Kidney epithelial cell (primary cell): ENCODE results near the gene PTPRO. TPM values are rescaled to one million over a fixed set of nuclear protein-coding genes. Genes with fewer than 3 reads are reported as not detected.

Experiments
- DNase-seq: peaks from one replicate; pipeline ENCODE4 v3.0.0-alpha.2; 2010; ENCODE audit warnings: low read depth
- H3K27me3 ChIP-seq: 2 replicates; pipeline ENCODE4 v1.6.0; 2011; ENCODE audit warnings: low read length; ENCODE audit not compliant: control insufficient read depth, insufficient read depth
- H3K36me3 ChIP-seq: 2 replicates; pipeline ENCODE4 v1.5.1; 2011; ENCODE audit warnings: low read length; ENCODE audit not compliant: control insufficient read depth, insufficient read depth
- H3K4me3 ChIP-seq: 2 replicates; pipeline ENCODE4 v1.5.1; 2011; ENCODE audit warnings: low read depth, mild to moderate bottlenecking, control low read depth, low read length
- CTCF ChIP-seq: IDR thresholded peaks from 2 replicates; pipeline ENCODE4 v1.5.1; 2011; ENCODE audit warnings: mild to moderate bottlenecking, moderate library complexity, low read length, control low read depth, inconsistent platforms; ENCODE audit not compliant: insufficient read depth, poor library complexity, severe bottlenecking
- total RNA-seq: library from RNA; depleted of rRNA; stranded (reverse); fragments of >200 nt; gene quantifications from 2 replicates; pipeline ENCODE4 v1.2.3, GENCODE V29; 2015

Gene PTPRO
- total RNA-seq, 1 donor from 2014 or later: 3.7 TPM

DNA sequence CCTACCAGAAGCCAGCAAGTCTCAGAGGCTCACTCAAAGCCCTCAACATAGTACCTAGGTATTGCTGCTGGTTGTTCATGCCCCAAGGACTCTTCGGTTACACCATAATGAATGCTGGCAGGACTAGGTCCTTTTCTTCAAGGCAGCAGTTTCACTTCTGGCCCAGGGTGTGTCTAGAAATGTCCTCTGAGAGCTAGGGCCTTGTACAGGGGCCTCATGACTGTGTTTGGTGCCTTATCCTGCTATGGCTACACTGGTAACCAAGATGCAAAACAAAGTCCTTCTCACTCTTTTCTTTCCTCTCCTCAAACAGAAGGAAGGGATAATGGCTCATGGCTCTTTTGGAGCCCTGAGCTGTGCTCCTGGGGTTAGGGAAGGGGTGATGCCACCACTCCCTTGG, 15.2 kb upstream of the PTPRO start:
- no peaks in the 10 kb centered on the region for H3K27me3 ChIP-seq
- no peak overlapping the region for H3K4me3 ChIP-seq
- no peak for TF ChIP-seq CTCF
- DNase-seq: no peak
- no peaks in the 10 kb centered on the region for H3K36me3 ChIP-seq

DNA sequence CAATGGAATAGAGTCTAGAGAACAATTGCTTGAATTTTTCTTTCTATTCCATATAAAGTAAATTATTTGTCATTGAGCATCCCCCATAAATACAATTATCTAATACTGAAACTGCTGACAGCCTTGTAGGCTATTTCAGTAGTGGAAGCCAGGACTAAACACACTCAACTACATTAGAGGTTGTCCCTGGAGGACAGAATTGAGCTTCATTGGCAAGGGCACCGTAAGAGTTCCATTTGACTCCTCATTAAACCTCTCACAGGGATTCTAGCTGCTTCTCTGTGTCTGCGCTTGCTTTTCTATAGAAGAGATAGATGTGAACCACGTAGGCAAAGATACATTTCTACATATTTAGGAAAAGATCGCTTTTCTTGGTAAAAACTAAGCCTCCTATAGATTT, 3.5 kb upstream of the PTPRO start:
- Histone ChIP-seq H3K36me3 (no peaks in the 10 kb centered on the region), H3K27me3 (peaks cover 13% of the 10 kb centered on the region), H3K4me3 (no peak overlapping the region)
- no peak for TF ChIP-seq CTCF
- no peak for DNase-seq

- H3K36me3 ChIP-seq: no peaks in the 10 kb centered on the region
- no peak overlapping the region for H3K4me3 ChIP-seq
- peaks cover 13% of the 10 kb centered on the region for H3K27me3 ChIP-seq
- no peak for TF ChIP-seq CTCF
- no peak for DNase-seq
These were observed 1.4 kb upstream of the PTPRO start for GRCh38 chr12:15320881-15321280.

DNA sequence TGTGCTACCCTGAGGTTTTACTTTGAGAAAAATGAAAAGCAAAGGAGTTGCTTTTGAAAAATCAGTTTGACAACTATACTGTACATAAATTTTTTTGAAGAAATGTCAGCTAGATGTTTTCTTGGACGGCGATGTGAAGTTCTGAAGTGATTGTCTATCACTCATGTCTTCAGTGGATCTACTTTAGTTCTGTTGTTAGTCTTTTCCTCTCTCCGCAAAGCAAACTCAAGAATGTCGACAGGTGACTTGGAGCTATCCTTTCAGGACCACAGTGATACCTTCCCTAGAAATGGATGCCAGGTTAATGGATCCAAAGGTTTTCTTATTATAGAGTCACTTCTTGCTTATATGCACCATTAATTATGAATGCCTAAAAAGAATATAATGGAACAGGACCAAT, 1.2 kb downstream of the PTPRO start:
- Histone ChIP-seq H3K4me3 (no peak overlapping the region), H3K27me3 (peaks cover 13% of the 10 kb centered on the region), H3K36me3 (no peaks in the 10 kb centered on the region)
- TF ChIP-seq CTCF: no peak
- no peak for DNase-seq

- no peak for DNase-seq
- H3K4me3 ChIP-seq: no peak overlapping the region
- H3K27me3 ChIP-seq: no peaks in the 10 kb centered on the region
- TF ChIP-seq CTCF: no peak
- H3K36me3 ChIP-seq: no peaks in the 10 kb centered on the region
These were observed 7.6 kb downstream of the PTPRO start for GRCh38 chr12:15329891-15330290.

- no peak for TF ChIP-seq CTCF
- Histone ChIP-seq H3K36me3 (no peaks in the 10 kb centered on the region), H3K4me3 (no peak overlapping the region), H3K27me3 (no peaks in the 10 kb centered on the region)
- DNase-seq: no peak
These were observed 11.9 kb downstream of the PTPRO start for GRCh38 chr12:15334225-15334624.
